Neutrophil (primary cell): ENCODE measurements around the gene MAP4.

ENCODE experiments used
- H3K27ac ChIP-seq: fragments of 200-600 bp; sonication (generic); 2 replicates; pipeline ENCODE4 v1.5.1; 2016; ENCODE audit warnings: mild to moderate bottlenecking, moderate library complexity
- H3K27me3 ChIP-seq: fragments of 200-600 bp; sonication (generic); 2 replicates; pipeline ENCODE4 v1.6.0; 2016; ENCODE audit warnings: mild to moderate bottlenecking
- H3K36me3 ChIP-seq: fragments of 200-600 bp; sonication (generic); 2 replicates; pipeline ENCODE4 v1.5.1; 2017
- H3K4me1 ChIP-seq, 2 experiments: fragments of 200-600 bp in 1 of 2; sonication (generic) in 1 of 2; 1 replicate in 1 of 2; 2 replicates in 1 of 2; pipeline versions ENCODE4 v1.5.1 to v1.6.1; 2013 to 2016; ENCODE audit warnings: low read depth in 1 of 2, low read length in 1 of 2, mild to moderate bottlenecking in 1 of 2, moderate library complexity in 1 of 2; ENCODE audit not compliant: control insufficient read depth in 1 of 2, insufficient read depth in 1 of 2
- H3K4me3 ChIP-seq, 2 experiments: fragments of 200-600 bp in 1 of 2; sonication (generic) in 1 of 2; 1 replicate in 1 of 2; 2 replicates in 1 of 2; pipeline ENCODE4 v1.5.1; 2013 to 2016; ENCODE audit warnings: low read depth in 1 of 2, low read length in 1 of 2, mild to moderate bottlenecking in 1 of 2, moderate library complexity in 1 of 2
- H3K9me3 ChIP-seq: fragments of 200-600 bp; sonication (generic); 2 replicates; pipeline ENCODE4 v1.5.1; 2016
- CTCF ChIP-seq: fragments of 200-600 bp; sonication (generic); IDR thresholded peaks from 2 replicates; pipeline ENCODE4 v1.5.1; 2016; ENCODE audit warnings: antibody characterized with exemption

Gene MAP4

GRCh38 chr3:47803480-47804025 is 212.7 kb downstream of the MAP4 start:
- peak overlapping the region; percentile 79 to 81 for H3K4me3 ChIP-seq
- peak overlapping the region; percentile 90 for H3K27ac ChIP-seq
- H3K27me3 ChIP-seq, result no peaks in the 10 kb centered on the region
- peaks cover 15% of the 10 kb centered on the region for H3K36me3 ChIP-seq
- H3K4me1 ChIP-seq, result peaks cover 13% of the 10 kb centered on the region in 2 experiments
- no peaks in the 10 kb centered on the region for H3K9me3 ChIP-seq
- TF ChIP-seq CTCF, result no peak

- H3K4me3 ChIP-seq, result peak within 1 kb of the TSS; percentile 79 to 81
- no peak for TF ChIP-seq CTCF
- peaks cover 11% of the 10 kb centered on the region for H3K36me3 ChIP-seq
- peak within 1 kb of the TSS; percentile 90 for H3K27ac ChIP-seq
- no peaks in the 10 kb centered on the region for H3K9me3 ChIP-seq
- H3K4me1 ChIP-seq, result peaks cover 13% of the 10 kb centered on the region in 2 experiments
- H3K27me3 ChIP-seq, result no peaks in the 10 kb centered on the region
Measured at GRCh38 chr3:47802734-47803479, 213.3 kb downstream of the MAP4 start, which contains the start of gene DHX30. Gene DHX30 (plus strand): TSS chr3:47803138. CDS start chr3:47810684, 7,546 bp downstream.
